ENCODE data around the gene GOLGA6L10.
A peak's percentile ranks its signal among the peaks of the same experiment; 100 is the strongest.
"Not testable (repeated sequence)": the region's sequence is repeated elsewhere in the genome, so short reads cannot be mapped to it uniquely, and the experiment has no call there.

The GOLGA6L10 gene

GRCh38 chr15:82349375-82349774 is at the start of gene GOLGA6L10:
GOLGA6L10 (minus strand) TSS chr15:82349475; CDS start chr15:82349375, 100 bp downstream.
- not testable (repeated sequence) for DNase-seq (ENCODE audit: low read depth in 1 of 2, low spot score in 1 of 2)

GRCh38 chr15:82398785-82399184 is 49.5 kb upstream of the GOLGA6L10 start:
- DNase-seq (ENCODE audit: low read depth in 1 of 2, low spot score in 1 of 2): no peak

GRCh38 chr15:82397817-82398216 is 48.5 kb upstream of the GOLGA6L10 start:
- no peak for DNase-seq (ENCODE audit: low read depth in 1 of 2, low spot score in 1 of 2)

- DNase-seq (ENCODE audit: low read depth in 1 of 2, low spot score in 1 of 2): not testable (repeated sequence)
These were observed 46.5 kb upstream of the GOLGA6L10 start for GRCh38 chr15:82395788-82396187.

- no peak for DNase-seq (ENCODE audit: low read depth in 1 of 2, low spot score in 1 of 2)
These were observed 44.4 kb upstream of the GOLGA6L10 start for GRCh38 chr15:82393671-82394070.

GRCh38 chr15:82392077-82392476 is 42.8 kb upstream of the GOLGA6L10 start:
- DNase-seq (ENCODE audit: low read depth in 1 of 2, low spot score in 1 of 2): not testable (repeated sequence)

GRCh38 chr15:82390152-82390551 is 40.9 kb upstream of the GOLGA6L10 start:
- not testable (repeated sequence) for DNase-seq (ENCODE audit: low read depth in 1 of 2, low spot score in 1 of 2)

- DNase-seq (ENCODE audit: low read depth in 1 of 2, low spot score in 1 of 2): not testable (repeated sequence)
These were observed 37.9 kb upstream of the GOLGA6L10 start for GRCh38 chr15:82387209-82387608.

- DNase-seq (ENCODE audit: low read depth in 1 of 2, low spot score in 1 of 2): not testable (repeated sequence)
These were observed 32.2 kb upstream of the GOLGA6L10 start for GRCh38 chr15:82381330-82381955.

GRCh38 chr15:82379552-82379951 is 30.3 kb upstream of the GOLGA6L10 start:
- DNase-seq (ENCODE audit: low read depth in 1 of 2, low spot score in 1 of 2): not testable (repeated sequence)

- not testable (repeated sequence) for DNase-seq (ENCODE audit: low read depth in 1 of 2, low spot score in 1 of 2)
These were observed 24.4 kb upstream of the GOLGA6L10 start for GRCh38 chr15:82373661-82374060.

GRCh38 chr15:82371656-82372055 is 22.4 kb upstream of the GOLGA6L10 start:
- no peak for DNase-seq (ENCODE audit: low read depth in 1 of 2, low spot score in 1 of 2)

- not testable (repeated sequence) for DNase-seq (ENCODE audit: low read depth in 1 of 2, low spot score in 1 of 2)
These were observed 18.5 kb upstream of the GOLGA6L10 start for GRCh38 chr15:82367790-82368189.

GRCh38 chr15:82365692-82366323 is 16.5 kb upstream of the GOLGA6L10 start:
- peak; percentile 4 to 23 for DNase-seq (ENCODE audit: low read depth in 1 of 2, low spot score in 1 of 2)

GRCh38 chr15:82364548-82364947 is 15.3 kb upstream of the GOLGA6L10 start:
- not testable (repeated sequence) for DNase-seq (ENCODE audit: low read depth in 1 of 2, low spot score in 1 of 2)

GRCh38 chr15:82362790-82363189 is 13.5 kb upstream of the GOLGA6L10 start:
- DNase-seq (ENCODE audit: low read depth in 1 of 2, low spot score in 1 of 2): not testable (repeated sequence)

- not testable (repeated sequence) for DNase-seq (ENCODE audit: low read depth in 1 of 2, low spot score in 1 of 2)
These were observed 11.3 kb upstream of the GOLGA6L10 start for GRCh38 chr15:82360618-82361017.

GRCh38 chr15:82355055-82355454 is 5.8 kb upstream of the GOLGA6L10 start:
- DNase-seq (ENCODE audit: low read depth in 1 of 2, low spot score in 1 of 2): not testable (repeated sequence)

GRCh38 chr15:82354546-82354945 is 5.3 kb upstream of the GOLGA6L10 start:
- DNase-seq (ENCODE audit: low read depth in 1 of 2, low spot score in 1 of 2): not testable (repeated sequence)

- not testable (repeated sequence) for DNase-seq (ENCODE audit: low read depth in 1 of 2, low spot score in 1 of 2)
These were observed 1.6 kb downstream of the GOLGA6L10 start for GRCh38 chr15:82347645-82348044.

GRCh38 chr15:82345176-82345575 is 4.1 kb downstream of the GOLGA6L10 start:
- DNase-seq (ENCODE audit: low read depth in 1 of 2, low spot score in 1 of 2): not testable (repeated sequence)

GRCh38 chr15:82344421-82344820 is 4.9 kb downstream of the GOLGA6L10 start:
- DNase-seq (ENCODE audit: low read depth in 1 of 2, low spot score in 1 of 2): not testable (repeated sequence)

Data from activated CD4-positive, alpha-beta T cell treated with anti-CD3 and anti-CD28 coated beads, Interleukin-2, amount 50 U/mL, for 24 hours (primary cell).